GM19238 (cell line): ENCODE measurements around the gene GRM4.

Experiments used
- DNase-seq: peaks from one replicate; pipeline ENCODE4 v3.0.0; 2011; ENCODE audit warnings: low spot score; ENCODE audit not compliant: insufficient read length

Gene GRM4

GRCh38 chr6:34085453-34086170 lies 60.3 kb downstream of the GRM4 start:
- DNase-seq: no peak

DNA sequence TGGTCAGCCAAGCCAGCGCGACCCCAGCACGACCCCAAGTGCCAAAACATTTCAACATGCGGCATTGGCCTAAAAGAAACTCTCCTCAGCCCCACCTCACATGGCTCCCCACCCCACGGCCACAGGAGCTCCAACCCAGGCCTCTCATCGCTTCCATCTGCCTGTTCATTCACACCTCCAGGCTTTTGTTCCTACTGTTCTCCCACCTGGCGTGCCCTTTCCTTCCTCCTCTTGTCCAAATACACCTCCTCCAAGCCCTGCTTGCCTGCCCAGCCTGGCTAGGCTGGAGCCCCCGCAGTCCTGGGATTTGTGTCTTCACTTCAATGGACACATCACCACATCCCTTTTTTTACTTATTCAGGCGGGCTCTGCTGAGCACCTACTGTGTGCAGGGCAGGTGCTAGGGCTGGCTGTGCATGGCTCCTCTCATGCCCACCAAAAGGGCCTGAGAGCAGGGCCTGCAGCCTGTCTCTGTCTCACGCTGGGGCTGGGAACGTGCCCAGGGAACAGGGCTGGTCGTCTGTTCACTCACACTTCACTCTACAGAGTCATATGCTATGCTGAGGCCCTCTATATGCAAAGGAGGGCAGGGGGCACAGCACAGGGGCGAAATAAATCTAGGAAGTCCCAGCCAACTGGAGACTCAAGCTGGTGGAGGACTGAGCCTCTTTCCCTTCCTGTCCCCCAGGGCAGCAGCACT lies 61.1 kb downstream of the GRM4 start:
- DNase-seq: no peak

GRCh38 chr6:34082864-34083626 lies 62.8 kb downstream of the GRM4 start:
- no peak for DNase-seq

GRCh38 chr6:34082348-34082747 lies 63.5 kb downstream of the GRM4 start:
- DNase-seq: no peak

- no peak for DNase-seq
Measured at GRCh38 chr6:34080357-34080756, 65.5 kb downstream of the GRM4 start.

- DNase-seq: no peak
Measured at GRCh38 chr6:34079899-34080298, 66.0 kb downstream of the GRM4 start.

DNA sequence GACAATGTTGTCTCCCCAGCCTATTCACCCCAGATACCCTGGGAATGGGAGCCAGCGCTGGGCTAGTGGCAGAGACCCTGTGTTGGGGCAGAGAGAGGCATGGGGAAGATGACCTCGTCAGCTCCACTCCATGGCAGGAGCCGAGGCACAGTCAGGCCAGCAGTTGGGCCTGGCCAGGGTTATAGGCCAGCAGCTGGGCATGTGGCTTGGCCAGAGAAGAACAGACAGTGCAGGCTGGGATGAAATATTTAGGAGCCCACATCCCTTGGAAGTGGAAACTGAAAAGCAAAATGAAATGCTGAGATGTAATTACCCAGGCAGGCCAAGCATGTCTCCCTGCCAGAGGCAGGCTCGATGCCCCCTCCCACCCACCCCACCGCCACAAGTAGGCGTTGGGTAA lies 70.0 kb downstream of the GRM4 start:
- DNase-seq: no peak

DNA sequence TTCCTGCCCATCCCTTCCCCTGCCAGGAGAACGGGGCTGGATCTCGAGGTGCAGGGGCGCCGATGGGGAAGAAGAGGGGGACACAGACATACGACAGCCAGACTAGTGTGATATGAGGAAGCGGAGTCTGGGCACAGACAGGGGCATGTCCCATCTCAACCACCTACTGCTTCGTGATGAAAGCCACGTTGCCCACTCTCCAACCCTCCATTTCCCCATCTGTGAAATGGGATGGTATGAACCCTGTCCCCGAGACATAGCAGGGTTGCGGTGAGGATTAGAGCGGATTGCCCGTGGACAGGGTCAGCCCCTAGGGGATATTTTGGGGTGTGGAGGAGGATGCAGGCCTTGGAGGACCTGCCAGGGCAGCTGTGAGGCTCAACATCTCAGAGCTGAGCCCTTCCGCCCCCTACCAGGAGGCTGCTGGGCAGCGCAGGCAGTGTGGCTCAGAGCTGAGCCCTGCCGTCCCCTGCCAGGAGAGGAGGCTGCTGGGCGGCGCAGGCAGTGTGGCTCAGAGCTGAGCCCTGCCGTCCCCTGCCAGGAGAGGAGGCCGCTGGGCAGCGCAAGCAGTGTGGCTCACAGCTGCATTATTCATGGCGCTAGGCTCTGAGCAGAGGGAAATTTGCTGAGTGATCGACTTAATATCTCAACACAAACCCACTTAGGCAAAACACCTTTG lies 71.7 kb downstream of the GRM4 start:
- no peak for DNase-seq

DNA sequence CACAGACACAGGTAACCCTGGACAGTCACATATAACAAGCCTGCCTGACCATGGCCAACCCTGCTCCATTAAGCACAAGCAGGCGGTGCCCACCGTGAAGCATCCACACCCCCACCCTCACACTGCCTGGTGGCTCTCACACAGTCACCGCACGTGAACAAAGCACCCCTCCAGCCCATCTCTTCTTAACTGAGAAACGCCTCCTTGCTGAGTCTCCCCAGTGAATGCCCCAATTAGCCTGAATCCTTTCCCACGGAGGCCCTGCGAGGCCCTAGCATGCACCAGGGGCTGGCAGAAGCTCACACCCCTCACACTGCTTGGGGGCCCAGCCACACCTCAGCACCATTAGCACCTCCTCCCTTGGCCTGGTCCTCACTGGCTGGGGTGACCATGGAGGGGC lies 72.3 kb downstream of the GRM4 start:
- DNase-seq: no peak

- no peak for DNase-seq
Measured at GRCh38 chr6:34072727-34073126, 73.2 kb downstream of the GRM4 start.

GRCh38 chr6:34071884-34072379 lies 74.0 kb downstream of the GRM4 start:
- no peak for DNase-seq

GRCh38 chr6:34071136-34071883 lies 74.6 kb downstream of the GRM4 start:
- DNase-seq: no peak

GRCh38 chr6:34070315-34071135 lies 75.4 kb downstream of the GRM4 start:
- no peak for DNase-seq

DNA sequence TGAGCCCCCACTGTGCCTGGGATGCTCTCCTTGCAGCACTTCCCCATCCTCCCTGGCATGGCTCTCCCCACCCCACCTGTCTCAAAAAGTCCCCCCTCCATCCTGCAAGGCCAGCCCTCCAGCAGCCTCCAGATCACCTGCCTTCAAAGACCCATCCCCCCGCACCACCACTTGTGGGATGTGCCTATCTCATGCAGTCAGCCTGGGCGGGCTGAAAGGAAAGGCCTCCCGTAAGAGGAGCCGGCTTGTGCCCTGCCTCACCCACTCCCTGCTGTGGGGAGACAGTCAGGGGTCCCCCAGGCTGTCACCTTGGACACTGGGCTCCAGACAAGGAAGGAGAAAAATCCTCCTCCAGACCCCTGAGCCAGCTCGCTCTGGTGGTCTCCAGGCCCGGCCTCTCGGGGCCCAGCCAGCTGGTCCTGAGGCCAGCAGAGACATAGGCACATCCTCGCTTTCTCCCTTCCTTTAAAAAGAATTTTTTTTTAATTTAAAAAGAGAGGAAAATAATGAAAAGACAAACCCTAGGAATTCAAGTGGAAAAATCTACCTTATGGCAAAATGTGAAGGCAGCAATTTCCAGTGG lies 77.3 kb downstream of the GRM4 start:
- no peak for DNase-seq

- no peak for DNase-seq
Measured at GRCh38 chr6:34067814-34068213, 78.1 kb downstream of the GRM4 start.

- no peak for DNase-seq
Measured at GRCh38 chr6:34066772-34067770, 78.8 kb downstream of the GRM4 start.

- no peak for DNase-seq
Measured at GRCh38 chr6:34066218-34066571, 79.7 kb downstream of the GRM4 start.

DNA sequence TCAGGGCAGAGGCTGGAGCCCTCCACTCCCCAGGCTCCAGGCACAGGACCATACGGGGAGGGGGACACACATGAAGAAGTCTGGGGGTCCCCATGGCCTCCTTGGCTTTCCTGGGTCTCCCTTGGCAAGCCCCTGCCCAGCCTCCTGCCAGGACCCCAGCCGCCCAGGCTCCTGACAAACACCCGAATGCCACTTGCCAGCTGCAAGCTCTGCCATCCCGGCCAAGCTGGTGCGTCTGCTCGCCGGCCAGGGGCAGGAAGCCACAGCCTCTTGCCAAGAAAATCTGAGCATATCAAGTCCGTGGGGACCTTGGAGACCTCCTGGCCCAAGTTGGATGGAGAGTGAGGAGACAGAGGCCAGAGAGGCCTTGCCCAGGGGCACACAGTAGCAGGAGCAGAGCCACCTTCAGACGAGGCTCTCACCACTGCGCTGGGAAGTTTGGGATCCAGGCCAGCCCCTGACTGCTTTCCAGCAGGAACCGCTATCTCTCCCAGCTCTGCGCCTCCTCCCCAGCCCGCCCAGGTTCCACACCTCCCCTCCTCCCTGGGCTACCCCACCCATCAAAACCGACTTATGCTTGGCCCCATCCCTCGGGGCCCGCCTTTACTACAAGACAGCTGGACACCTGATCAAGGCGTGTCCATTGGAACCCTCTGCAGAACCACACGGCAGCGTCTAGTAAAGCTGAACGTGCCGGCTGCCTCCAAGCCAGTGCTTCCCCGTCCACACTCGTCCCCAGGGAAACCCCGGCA lies 80.2 kb downstream of the GRM4 start:
- no peak for DNase-seq
